CD4-positive, alpha-beta T cell treated with Interleukin-17A for 1 hour (primary cell): ENCODE results near the gene ADSS1.

ENCODE experiments used
- DNase-seq: peaks from one replicate; pipeline ENCODE4 v3.0.0-alpha.2; 2020

Gene ADSS1

DNA sequence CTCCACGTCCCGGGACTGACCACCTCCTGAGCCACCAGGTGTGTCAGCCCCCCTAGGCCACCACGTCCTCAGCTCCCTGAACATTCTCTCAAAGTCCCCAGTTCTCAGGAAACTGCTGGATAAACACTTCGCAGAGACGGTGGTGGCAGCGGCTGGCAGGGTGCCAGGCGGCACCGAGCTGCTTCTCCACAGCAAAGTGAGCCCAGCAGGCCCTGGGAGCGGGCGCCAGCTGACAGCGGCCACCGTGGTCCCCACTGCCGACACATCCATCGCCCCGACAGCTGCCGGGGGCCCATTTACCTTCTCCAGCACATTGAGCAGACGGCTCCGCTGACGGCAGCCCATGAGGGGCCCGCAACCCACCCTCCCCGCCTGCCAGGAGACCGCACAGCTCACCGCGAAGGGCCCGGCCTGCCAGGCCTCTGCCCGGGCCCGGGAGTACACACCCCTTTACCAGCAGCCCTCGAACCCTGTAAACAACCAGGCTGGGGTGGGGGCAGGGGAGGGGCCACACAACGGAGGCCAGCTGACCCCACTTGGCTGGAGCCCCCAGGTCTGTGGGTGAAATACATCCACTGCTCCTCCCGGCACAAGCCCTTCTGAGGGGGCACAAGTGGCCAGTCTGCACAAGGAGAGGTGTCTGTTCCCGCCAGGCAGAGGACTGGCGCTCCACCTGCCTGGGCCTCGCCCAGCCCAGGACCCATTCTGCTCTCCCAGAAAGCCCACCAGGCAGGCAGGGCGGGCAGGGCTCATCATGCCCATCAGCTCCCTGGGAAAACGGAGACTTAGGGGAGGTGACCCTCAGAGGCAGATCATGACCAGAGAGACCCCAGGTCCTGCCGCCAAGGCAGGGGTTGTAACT, 61.0 kb downstream of the ADSS1 start:
- no peak for DNase-seq

- no peak for DNase-seq
These were observed 61.7 kb downstream of the ADSS1 start for GRCh38 chr14:104785708-104786080.

DNA sequence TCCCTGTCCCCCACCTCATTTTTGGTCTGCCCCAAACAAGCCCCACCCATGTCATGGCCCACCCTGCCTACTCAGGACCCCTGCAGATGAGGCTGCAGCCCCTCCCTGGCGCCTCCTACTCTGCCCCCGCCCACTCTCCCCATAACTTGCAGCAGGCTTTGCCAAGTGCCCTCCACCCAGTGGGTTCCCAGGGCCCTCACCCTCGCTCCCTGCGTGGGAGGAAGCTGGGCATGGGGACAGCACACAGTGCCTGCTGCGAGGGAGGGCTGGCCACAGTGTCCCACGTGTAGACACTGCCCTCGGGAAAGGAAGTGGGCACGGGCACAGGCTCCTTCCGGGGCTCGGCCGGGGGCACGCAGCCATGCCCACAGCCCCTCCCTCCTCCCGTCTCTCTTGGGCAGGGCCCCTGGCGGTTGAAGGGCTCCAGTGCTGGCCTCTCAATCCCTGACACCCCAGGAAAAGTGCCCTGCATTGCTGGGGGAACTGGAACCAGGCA, 62.1 kb downstream of the ADSS1 start:
- DNase-seq: peak; percentile 14

- no peak for DNase-seq
These were observed 63.0 kb downstream of the ADSS1 start for GRCh38 chr14:104786726-104787675.

GRCh38 chr14:104787736-104788135, 63.7 kb downstream of the ADSS1 start:
- DNase-seq: no peak

DNA sequence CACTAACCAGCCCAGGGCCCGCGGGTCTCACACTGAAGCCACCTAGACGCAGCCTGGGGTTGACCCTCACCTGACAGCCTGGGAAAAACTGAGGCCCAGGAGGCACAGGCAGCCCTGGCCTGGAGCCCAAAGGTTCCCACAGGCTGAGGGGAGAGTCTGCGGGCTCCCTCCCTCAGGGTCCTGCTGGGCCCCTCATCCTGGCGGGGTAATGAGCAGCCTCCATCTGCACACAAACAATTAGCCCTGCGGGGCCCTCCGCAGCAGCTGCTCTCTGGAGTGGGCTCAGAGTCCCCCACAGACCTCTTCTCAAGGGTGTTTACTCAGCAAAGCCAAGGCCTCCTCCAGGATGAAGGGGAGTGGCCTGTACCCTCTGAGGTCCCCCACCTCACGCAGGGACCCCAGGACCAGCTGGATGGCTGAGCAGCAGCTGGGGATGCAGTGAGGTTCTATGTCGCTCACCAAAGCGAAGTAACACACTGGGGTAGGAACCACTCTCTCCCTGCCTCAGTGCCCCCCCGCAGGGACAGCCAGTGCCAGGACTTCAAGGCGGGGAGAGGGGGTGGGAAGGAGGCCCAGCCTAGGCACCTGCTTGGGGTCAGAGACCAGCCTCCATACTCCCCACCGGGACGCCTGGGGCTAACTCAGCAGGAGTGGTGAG, 64.3 kb downstream of the ADSS1 start:
- DNase-seq: no peak

DNA sequence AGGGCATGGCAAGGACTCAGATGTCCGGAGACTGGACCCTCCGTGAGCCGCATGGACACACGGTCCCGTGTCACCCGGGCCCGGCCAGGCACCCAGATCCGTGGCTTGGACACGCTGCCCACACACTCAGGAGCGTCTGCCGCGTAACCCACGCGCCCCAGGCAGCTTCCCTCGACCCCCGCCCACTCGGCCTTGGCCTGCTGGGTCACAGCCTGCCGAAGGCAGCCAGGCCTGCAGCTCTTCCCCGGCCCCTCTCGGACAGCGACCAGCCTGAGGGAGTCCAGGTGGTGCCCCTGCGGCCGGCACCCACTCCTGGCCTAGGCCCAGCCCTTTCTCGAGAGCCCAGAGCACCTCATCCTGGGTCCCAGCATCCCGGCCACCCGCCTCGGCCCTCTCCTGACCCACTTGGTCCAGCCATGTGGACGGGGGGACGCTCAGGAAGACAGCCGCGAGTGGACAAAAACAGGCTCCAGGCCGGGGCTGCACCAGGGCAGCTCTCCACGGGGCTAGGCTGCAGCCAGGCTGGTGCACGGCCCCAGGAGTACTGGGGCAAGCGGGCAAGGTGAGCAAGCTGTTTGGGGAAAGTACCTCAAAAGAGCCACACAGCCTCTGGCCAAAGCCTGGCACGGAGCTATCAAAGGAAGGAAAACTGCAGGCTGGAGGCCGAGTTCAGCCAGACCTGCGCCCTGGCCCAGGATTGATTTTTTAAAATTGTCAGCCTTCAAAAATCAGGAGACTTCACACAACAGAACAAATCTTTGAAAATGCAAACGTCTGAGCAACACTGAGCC, 65.0 kb downstream of the ADSS1 start:
- DNase-seq: no peak

DNA sequence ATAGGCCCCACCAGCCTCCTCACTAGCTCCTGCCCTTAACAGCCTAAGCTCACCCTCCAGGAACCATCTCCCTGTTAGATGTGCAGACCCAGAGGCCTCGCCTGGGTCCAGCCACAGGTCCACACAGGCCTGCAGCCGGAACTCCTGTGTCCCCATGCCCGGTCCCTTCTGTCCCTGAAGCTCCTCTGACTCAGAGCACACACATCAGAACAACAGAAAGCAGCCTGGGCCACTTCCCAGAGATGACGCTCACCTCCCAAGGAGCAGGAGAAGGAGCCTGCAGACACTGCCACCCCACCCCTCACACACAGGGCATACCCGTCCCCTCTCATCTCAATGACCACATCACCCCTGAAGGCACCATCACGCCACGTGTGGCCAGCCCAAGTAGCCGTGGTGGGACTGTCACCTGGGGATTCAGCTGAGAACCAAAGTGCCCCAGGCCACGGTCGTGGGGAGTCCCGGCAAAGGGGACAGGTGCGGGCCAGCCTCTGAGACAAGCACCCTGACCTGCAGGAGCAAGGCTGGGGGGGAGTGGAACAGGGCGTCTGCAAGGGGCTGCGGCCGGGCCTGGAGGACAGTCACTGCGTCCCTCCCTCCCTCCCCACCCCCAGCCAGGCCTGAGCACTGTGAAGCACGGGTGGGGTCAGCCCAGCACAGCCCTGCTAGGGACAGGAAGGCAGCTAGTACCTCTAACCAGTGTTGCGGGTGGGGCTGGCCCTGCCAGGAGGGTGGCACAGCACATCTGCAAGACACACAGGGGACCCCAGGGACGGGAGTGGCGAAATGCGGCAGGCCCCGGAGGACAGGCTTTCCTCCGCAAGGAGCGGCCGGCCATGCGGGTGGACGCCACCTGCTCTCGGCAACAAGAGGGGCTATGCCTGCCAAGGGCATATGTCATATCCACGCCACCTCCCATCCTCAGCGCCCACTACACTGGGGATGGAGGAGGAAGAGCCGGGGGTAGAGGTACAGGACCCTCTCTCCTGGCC, 66.0 kb downstream of the ADSS1 start:
- DNase-seq: no peak

DNA sequence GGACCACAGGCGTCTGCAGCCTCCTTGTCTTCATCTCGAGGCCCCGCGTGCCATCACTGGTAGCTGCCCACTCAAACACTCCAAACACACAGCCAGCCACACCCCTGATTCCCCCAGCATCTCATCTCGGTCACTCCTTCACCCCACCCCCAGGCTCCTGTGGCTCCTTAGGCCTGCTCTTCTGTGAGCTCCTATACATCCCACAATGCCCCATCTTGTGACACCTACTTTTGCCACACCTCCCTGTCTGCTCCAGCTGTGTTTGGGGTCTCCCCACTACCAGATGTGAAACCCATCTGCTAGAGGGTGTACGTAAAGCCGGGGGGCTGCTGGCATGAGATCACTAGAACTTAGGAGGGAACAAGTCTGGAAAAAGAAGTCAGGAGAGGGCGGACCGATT, 67.4 kb downstream of the ADSS1 start:
- no peak for DNase-seq

- no peak for DNase-seq
These were observed 68.3 kb downstream of the ADSS1 start for GRCh38 chr14:104792101-104792884.

- no peak for DNase-seq
These were observed 69.1 kb downstream of the ADSS1 start for GRCh38 chr14:104792945-104793702.

- DNase-seq: no peak
These were observed 69.6 kb downstream of the ADSS1 start for GRCh38 chr14:104793703-104793959.

- peak; percentile 51 for DNase-seq
These were observed 70.1 kb downstream of the ADSS1 start for GRCh38 chr14:104794099-104794498.

GRCh38 chr14:104794631-104794992, 70.6 kb downstream of the ADSS1 start:
- no peak for DNase-seq

- DNase-seq: peak; percentile 35
These were observed 71.2 kb downstream of the ADSS1 start, which contains the start of gene AKT1 for GRCh38 chr14:104794993-104795780. AKT1 (minus strand) TSS chr14:104795748; CDS start chr14:104792643, 3,105 bp downstream.

DNA sequence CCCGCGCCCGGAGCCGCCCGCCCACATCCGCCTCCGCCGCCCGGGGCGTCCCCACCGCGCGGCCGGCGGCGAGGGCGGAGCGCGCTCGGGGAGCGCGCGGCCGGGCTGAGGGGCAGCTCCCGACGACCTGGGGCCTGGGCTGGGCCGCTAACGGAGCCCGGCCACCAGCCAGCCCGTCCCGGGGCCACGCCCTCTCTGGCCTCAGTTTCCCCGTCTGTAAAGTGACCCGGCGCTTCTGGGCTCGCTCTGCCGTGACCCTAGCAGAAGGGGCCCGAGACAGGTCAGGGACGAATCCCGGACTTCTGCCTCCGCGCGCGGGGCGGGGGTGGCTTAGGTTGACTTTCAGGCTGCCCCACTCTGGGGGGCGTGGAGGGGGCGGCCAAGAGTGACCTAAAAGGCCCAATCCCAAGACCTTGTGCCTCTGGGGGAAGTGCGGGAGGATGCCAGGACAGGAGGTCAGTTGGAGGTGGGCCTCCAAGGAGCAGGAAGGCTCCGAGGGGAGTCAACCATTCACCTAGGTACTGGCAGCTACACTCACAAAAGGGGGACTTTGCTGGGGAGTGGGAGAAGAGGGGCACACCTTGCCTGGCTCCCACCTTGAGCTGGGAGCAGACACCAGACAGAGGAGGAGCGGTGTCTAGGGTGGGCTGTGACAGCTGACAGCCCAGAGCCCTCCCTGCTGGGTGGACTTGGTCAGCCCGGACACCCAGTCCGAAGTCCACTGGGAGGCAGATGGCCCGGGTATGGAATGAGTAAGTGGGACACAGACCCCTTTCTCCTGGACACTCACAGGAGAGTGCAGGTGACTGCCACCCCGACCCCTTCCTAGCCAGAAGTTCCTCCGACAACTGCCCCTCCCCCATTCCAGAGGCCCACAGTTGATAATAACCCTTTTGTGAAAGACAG, 72.0 kb downstream of the ADSS1 start:
- DNase-seq: peak; percentile 69

DNA sequence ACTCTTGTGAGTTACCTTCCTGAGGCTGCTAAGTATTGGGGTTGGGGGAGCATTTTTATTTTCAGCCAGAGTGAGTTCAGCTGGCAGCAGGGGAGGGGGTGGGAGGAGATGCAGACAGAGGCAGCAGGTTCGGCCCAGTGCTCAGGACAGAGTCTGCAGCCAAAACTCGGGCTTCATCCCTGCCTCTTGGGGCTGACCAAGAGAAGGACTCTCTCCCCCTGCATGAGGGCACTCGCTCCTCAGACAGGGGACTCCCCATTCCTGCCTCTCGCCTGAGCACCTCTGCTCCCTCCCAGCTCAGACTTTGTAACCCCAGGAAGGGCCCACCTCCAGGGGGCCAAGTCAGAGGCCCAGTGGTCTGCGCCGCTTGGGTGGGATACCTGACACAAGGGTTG, 72.7 kb downstream of the ADSS1 start:
- no peak for DNase-seq
